ENCODE results near the gene PLCB4.

The PLCB4 gene

GRCh38 chr20:9360431-9360830 is 291.5 kb downstream of the PLCB4 start:
- TF ChIP-seq SPI1 (IDR thresholded peaks at IDR 0.05; ENCODE audit: borderline replicate concordance, low read depth) (no peak), GABPA (IDR thresholded peaks at IDR 0.05; ENCODE audit: low read depth) (no peak), POLR2AphosphoS5 (IDR thresholded peaks at IDR 0.05; ENCODE audit: low read depth) (no peak)
- TF ChIP-seq, protein P1, sequence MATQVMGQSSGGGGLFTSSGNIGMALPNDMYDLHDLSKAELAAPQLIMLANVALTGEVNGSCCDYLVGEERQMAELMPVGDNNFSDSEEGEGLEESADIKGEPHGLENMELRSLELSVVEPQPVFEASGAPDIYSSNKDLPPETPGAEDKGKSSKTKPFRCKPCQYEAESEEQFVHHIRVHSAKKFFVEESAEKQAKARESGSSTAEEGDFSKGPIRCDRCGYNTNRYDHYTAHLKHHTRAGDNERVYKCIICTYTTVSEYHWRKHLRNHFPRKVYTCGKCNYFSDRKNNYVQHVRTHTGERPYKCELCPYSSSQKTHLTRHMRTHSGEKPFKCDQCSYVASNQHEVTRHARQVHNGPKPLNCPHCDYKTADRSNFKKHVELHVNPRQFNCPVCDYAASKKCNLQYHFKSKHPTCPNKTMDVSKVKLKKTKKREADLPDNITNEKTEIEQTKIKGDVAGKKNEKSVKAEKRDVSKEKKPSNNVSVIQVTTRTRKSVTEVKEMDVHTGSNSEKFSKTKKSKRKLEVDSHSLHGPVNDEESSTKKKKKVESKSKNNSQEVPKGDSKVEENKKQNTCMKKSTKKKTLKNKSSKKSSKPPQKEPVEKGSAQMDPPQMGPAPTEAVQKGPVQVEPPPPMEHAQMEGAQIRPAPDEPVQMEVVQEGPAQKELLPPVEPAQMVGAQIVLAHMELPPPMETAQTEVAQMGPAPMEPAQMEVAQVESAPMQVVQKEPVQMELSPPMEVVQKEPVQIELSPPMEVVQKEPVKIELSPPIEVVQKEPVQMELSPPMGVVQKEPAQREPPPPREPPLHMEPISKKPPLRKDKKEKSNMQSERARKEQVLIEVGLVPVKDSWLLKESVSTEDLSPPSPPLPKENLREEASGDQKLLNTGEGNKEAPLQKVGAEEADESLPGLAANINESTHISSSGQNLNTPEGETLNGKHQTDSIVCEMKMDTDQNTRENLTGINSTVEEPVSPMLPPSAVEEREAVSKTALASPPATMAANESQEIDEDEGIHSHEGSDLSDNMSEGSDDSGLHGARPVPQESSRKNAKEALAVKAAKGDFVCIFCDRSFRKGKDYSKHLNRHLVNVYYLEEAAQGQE (IDR thresholded peaks at IDR 0.05; ENCODE audit: insufficient replicate concordance, low read depth) = no peak
- TF ChIP-seq, protein P2, sequence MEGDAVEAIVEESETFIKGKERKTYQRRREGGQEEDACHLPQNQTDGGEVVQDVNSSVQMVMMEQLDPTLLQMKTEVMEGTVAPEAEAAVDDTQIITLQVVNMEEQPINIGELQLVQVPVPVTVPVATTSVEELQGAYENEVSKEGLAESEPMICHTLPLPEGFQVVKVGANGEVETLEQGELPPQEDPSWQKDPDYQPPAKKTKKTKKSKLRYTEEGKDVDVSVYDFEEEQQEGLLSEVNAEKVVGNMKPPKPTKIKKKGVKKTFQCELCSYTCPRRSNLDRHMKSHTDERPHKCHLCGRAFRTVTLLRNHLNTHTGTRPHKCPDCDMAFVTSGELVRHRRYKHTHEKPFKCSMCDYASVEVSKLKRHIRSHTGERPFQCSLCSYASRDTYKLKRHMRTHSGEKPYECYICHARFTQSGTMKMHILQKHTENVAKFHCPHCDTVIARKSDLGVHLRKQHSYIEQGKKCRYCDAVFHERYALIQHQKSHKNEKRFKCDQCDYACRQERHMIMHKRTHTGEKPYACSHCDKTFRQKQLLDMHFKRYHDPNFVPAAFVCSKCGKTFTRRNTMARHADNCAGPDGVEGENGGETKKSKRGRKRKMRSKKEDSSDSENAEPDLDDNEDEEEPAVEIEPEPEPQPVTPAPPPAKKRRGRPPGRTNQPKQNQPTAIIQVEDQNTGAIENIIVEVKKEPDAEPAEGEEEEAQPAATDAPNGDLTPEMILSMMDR (IDR thresholded peaks at IDR 0.05; ENCODE audit: insufficient read depth, low read length) = no peak
- Histone ChIP-seq H3K27me3 (ENCODE audit: insufficient read depth, poor library complexity, severe bottlenecking) (no peaks in the 10 kb centered on the region), H3K27ac (replicated peaks) (no peak overlapping the region), H3K4me3 (replicated peaks; ENCODE audit: insufficient read depth, low read length) (no peak overlapping the region)
- DNase-seq (ENCODE audit: low read depth in 1 of 2, low spot score in 1 of 2) = no peak

DNA sequence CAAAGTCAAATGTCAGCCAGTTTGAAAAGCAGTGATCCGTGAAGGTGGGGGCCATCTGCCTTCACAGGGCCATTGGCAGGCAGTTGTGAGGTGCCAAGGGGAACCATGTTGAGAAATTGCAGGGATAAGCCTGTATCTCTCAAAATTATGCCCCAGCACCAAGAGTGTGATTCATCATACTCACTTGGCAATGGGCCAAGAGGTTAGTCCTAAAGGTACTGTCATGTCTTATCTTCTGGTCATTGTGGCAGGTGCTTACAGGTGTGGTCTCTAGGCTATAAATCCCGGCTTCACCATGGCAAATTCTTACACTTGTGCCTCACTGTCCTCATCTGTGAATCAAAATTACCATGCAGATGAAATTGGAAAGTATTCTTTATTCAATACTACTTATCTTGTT is 294.8 kb downstream of the PLCB4 start:
- TF ChIP-seq POLR2AphosphoS5 (IDR thresholded peaks at IDR 0.05; ENCODE audit: low read depth) (no peak), GABPA (IDR thresholded peaks at IDR 0.05; ENCODE audit: low read depth) (no peak), SPI1 (IDR thresholded peaks at IDR 0.05; ENCODE audit: borderline replicate concordance, low read depth) (no peak)
- TF ChIP-seq, protein P1 (IDR thresholded peaks at IDR 0.05; ENCODE audit: insufficient replicate concordance, low read depth) = no peak
- TF ChIP-seq, protein P2 (IDR thresholded peaks at IDR 0.05; ENCODE audit: insufficient read depth, low read length) = no peak
- Histone ChIP-seq H3K27ac (replicated peaks) (no peak overlapping the region), H3K4me3 (replicated peaks; ENCODE audit: insufficient read depth, low read length) (no peak overlapping the region), H3K27me3 (ENCODE audit: insufficient read depth, poor library complexity, severe bottlenecking) (no peaks in the 10 kb centered on the region)
- no peak for DNase-seq (ENCODE audit: low read depth in 1 of 2, low spot score in 1 of 2)

GRCh38 chr20:9367328-9367727 is 298.4 kb downstream of the PLCB4 start:
- H3K27me3 ChIP-seq (ENCODE audit: insufficient read depth, poor library complexity, severe bottlenecking) = no peaks in the 10 kb centered on the region
- DNase-seq (ENCODE audit: low read depth in 1 of 2, low spot score in 1 of 2) = no peak
- no peak overlapping the region for H3K4me3 ChIP-seq (replicated peaks; ENCODE audit: insufficient read depth, low read length)
- no peak overlapping the region for H3K27ac ChIP-seq (replicated peaks)
- TF ChIP-seq, protein P2 (IDR thresholded peaks at IDR 0.05; ENCODE audit: insufficient read depth, low read length) = no peak
- TF ChIP-seq POLR2AphosphoS5 (IDR thresholded peaks at IDR 0.05; ENCODE audit: low read depth) (no peak), SPI1 (IDR thresholded peaks at IDR 0.05; ENCODE audit: borderline replicate concordance, low read depth) (no peak), GABPA (IDR thresholded peaks at IDR 0.05; ENCODE audit: low read depth) (no peak)
- TF ChIP-seq, protein P1 (IDR thresholded peaks at IDR 0.05; ENCODE audit: insufficient replicate concordance, low read depth) = no peak
